Caco-2 (cell line): ENCODE results near the gene SIM1. TPM values are rescaled to one million over a fixed set of nuclear protein-coding genes. Genes with fewer than 3 reads are reported as not detected.

Source experiments
- BruUV-seq: library from RNA; stranded (reverse); fragments of 400-500 nt; replicated peaks from 2 replicates; lab custom pipeline; 2021; lab: Mats Ljungman, UMichigan
- CTCF ChIA-PET: fragments of 300-600 bp; sonication (Branson Sonifier 250); formaldehyde crosslinking; loops from one replicate; lab custom pipeline; 2022; ENCODE audit warnings: antibody characterized with exemption; lab: Charles Lee
- POLR2A ChIA-PET: fragments of 300-600 bp; sonication (Branson Sonifier 250); formaldehyde crosslinking; loops from one replicate; lab custom pipeline; 2022; ENCODE audit warnings: antibody characterized with exemption; lab: Charles Lee
- DNase-seq, 2 experiments: peaks; one replicate each; pipeline versions ENCODE4 v3.0.0 to v3.0.0-alpha.2; 2020 to 2022
- H3K27me3 ChIP-seq: replicated peaks from 2 replicates; pipeline ENCODE4 v1.6.0; 2011; ENCODE audit warnings: low read length; ENCODE audit not compliant: control insufficient read depth, insufficient read depth
- H3K36me3 ChIP-seq: 2 replicates; pipeline ENCODE4 v1.5.1; 2011; ENCODE audit warnings: low read length; ENCODE audit not compliant: control insufficient read depth, insufficient read depth
- H3K4me1 ChIP-seq: fragments of 250-450 bp; sonication (Bioruptor Pico); 2 replicates; pipeline ENCODE4 v1.5.1; 2020; ENCODE audit warnings: mild to moderate bottlenecking
- H3K4me3 ChIP-seq: 2 replicates; pipeline ENCODE4 v1.5.1; 2011; ENCODE audit warnings: low read depth, mild to moderate bottlenecking, control low read depth, low read length
- H3K9me3 ChIP-seq: fragments of 250-450 bp; sonication (Bioruptor Pico); 2 replicates; pipeline ENCODE4 v1.5.1; 2020; ENCODE audit warnings: mild to moderate bottlenecking, moderate library complexity
- H3K27ac Mint-ChIP-seq: one replicate; pipeline ENCODE4 v1.8.0; 2022; ENCODE audit warnings: mixed read lengths; ENCODE audit not compliant: unreplicated experiment
- H3K27me3 Mint-ChIP-seq: one replicate; pipeline ENCODE4 v1.8.0; 2022; ENCODE audit warnings: mixed read lengths; ENCODE audit not compliant: insufficient read depth, unreplicated experiment
- H3K36me3 Mint-ChIP-seq: one replicate; pipeline ENCODE4 v1.8.0; 2022; ENCODE audit warnings: mild to moderate bottlenecking, mixed read lengths; ENCODE audit not compliant: insufficient read depth, unreplicated experiment
- H3K4me1 Mint-ChIP-seq: one replicate; pipeline ENCODE4 v1.8.0; 2022; ENCODE audit warnings: low read depth, mixed read lengths; ENCODE audit not compliant: unreplicated experiment
- H3K4me3 Mint-ChIP-seq: one replicate; pipeline ENCODE4 v1.8.0; 2022; ENCODE audit warnings: mild to moderate bottlenecking, moderate library complexity, mixed read lengths; ENCODE audit not compliant: unreplicated experiment
- H3K9me3 Mint-ChIP-seq: one replicate; pipeline ENCODE4 v1.8.0; 2022; ENCODE audit warnings: mixed read lengths; ENCODE audit not compliant: unreplicated experiment
- intact Hi-C: fragments of 100-400 bp; cut with micrococcal nuclease; formaldehyde crosslinking; loops from one replicate; pipeline ENCODE4 v1.10.0; 2022; ENCODE audit not compliant: unreplicated experiment
- total RNA-seq: library from RNA; stranded (reverse); gene quantifications from 2 replicates; pipeline ENCODE4 v1.2.3, GENCODE V29; 2022
- TF ChIP-seq, protein P1 (sequence below), 2 experiments: fragments of 200-600 bp in 1 of 2; IDR thresholded peaks; 1 replicate in 1 of 2; 2 replicates in 1 of 2; pipeline versions ENCODE4 v1.5.1 to v1.8.0; 2011 to 2022; ENCODE audit warnings: antibody characterized with exemption in 1 of 2, control low read depth in 1 of 2, inconsistent platforms in 1 of 2, low read depth in 1 of 2, low read length in 1 of 2, mild to moderate bottlenecking in 1 of 2, moderate library complexity in 1 of 2; ENCODE audit not compliant: insufficient read depth in 1 of 2, severe bottlenecking in 1 of 2, unreplicated experiment in 1 of 2

SIM1 gene
- total RNA-seq, 1 experiment from 2014 or later, result not detected

DNA sequence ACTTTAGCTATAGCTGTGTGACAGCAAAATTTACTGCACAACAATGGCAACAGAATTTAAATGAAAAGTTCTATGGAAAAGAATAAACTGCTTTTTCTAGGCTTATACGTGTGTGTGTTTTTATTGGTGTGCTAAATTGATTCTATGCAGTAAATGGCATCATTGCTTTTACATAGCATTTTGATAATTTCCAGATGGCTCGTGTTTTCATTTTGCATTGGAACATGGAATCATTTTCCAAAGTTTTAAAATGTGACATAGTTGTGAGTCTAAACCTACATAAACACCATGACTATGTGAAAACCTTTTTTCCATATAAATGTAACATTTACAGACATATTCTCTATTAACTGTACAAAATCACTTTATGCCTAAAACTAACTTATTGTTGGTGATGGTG is 127.8 kb downstream of the SIM1 start:
- no peak for DNase-seq
- intact Hi-C loops, result no loop called here

DNA sequence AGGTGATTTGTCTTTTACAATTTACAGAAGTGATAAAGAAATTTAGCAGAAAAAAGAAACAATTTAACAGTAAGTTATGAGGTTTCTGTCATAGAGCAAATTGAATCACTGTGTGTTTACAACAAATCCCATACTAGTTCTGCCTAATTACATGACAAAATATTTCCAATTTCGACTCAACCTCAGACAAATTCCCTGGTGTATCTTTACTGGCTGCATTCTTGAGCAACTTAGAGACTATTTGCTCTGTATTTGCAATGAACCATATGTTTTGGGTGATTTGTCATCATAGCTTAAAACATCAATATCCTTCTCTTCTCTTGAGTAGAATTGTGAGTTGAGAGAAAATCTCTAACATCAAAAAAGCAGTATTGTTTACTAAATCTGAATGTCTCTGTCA is 128.7 kb downstream of the SIM1 start:
- Mint-ChIP-seq H3K4me3 (no peak overlapping the region), H3K9me3 (no peaks in the 10 kb centered on the region), H3K36me3 (no peaks in the 10 kb centered on the region), H3K27me3 (peaks cover 8% of the 10 kb centered on the region), H3K4me1 (no peaks in the 10 kb centered on the region), H3K27ac (no peak overlapping the region)
- ChIA-PET CTCF (no interaction called here), POLR2A (no interaction called here)
- TF ChIP-seq, protein P1, sequence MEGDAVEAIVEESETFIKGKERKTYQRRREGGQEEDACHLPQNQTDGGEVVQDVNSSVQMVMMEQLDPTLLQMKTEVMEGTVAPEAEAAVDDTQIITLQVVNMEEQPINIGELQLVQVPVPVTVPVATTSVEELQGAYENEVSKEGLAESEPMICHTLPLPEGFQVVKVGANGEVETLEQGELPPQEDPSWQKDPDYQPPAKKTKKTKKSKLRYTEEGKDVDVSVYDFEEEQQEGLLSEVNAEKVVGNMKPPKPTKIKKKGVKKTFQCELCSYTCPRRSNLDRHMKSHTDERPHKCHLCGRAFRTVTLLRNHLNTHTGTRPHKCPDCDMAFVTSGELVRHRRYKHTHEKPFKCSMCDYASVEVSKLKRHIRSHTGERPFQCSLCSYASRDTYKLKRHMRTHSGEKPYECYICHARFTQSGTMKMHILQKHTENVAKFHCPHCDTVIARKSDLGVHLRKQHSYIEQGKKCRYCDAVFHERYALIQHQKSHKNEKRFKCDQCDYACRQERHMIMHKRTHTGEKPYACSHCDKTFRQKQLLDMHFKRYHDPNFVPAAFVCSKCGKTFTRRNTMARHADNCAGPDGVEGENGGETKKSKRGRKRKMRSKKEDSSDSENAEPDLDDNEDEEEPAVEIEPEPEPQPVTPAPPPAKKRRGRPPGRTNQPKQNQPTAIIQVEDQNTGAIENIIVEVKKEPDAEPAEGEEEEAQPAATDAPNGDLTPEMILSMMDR (IDR thresholded peaks at IDR 0.05; ENCODE audit: insufficient read depth in 1 of 2, low read depth in 1 of 2, low read length in 1 of 2, severe bottlenecking in 1 of 2, unreplicated experiment in 1 of 2), result no peak
- intact Hi-C loops, result no loop called here
- no peaks in the 10 kb centered on the region for H3K4me1 ChIP-seq
- no peaks in the 10 kb centered on the region for H3K27me3 ChIP-seq
- no peaks in the 10 kb centered on the region for H3K36me3 ChIP-seq
- no peak for DNase-seq
- BruUV-seq, result no TSS peak
- H3K4me3 ChIP-seq, result no peak overlapping the region
- no peaks in the 10 kb centered on the region for H3K9me3 ChIP-seq

More for the DNA sequence above, 127.8 kb downstream of the SIM1 start:
- peaks cover 8% of the 10 kb centered on the region for H3K27me3 Mint-ChIP-seq
- no peaks in the 10 kb centered on the region for H3K4me1 Mint-ChIP-seq
- no peaks in the 10 kb centered on the region for H3K36me3 Mint-ChIP-seq
- TF ChIP-seq, protein P1 (IDR thresholded peaks at IDR 0.05; ENCODE audit: insufficient read depth in 1 of 2, low read depth in 1 of 2, low read length in 1 of 2, severe bottlenecking in 1 of 2, unreplicated experiment in 1 of 2), result no peak
- no peaks in the 10 kb centered on the region for H3K9me3 ChIP-seq
- H3K4me3 ChIP-seq, result no peak overlapping the region
- H3K4me3 Mint-ChIP-seq, result no peak overlapping the region
- no peaks in the 10 kb centered on the region for H3K36me3 ChIP-seq
- H3K27ac Mint-ChIP-seq, result no peak overlapping the region
- H3K27me3 ChIP-seq, result no peaks in the 10 kb centered on the region
- ChIA-PET CTCF (no interaction called here), POLR2A (no interaction called here)
- no peaks in the 10 kb centered on the region for H3K4me1 ChIP-seq
- BruUV-seq, result no TSS peak
- no peaks in the 10 kb centered on the region for H3K9me3 Mint-ChIP-seq
